NB4 (cell line): ENCODE results near the gene GALNT10.

Source experiments
- DNase-seq: peaks from one replicate; pipeline ENCODE4 v3.0.0; 2010; ENCODE audit warnings: low read depth
- H3K4me3 ChIP-seq: one replicate; pipeline ENCODE4 v1.5.1; 2011; ENCODE audit warnings: mild to moderate bottlenecking, low read depth, low read length, moderate library complexity
- MYC ChIP-seq: IDR thresholded peaks from 2 replicates; pipeline ENCODE4 v1.6.1; 2011; ENCODE audit warnings: low read depth, low read length
- POLR2A ChIP-seq: IDR thresholded peaks from 2 replicates; pipeline ENCODE4 v1.6.1; 2011; ENCODE audit warnings: mild to moderate bottlenecking; ENCODE audit not compliant: insufficient read length; ENCODE audit errors: extremely low read depth
- TF ChIP-seq, protein P1 (sequence below): IDR thresholded peaks from 2 replicates; pipeline ENCODE4 v1.6.1; 2011; ENCODE audit warnings: low read depth, low read length
- TF ChIP-seq, protein P2 (sequence below): IDR thresholded peaks from one replicate; pipeline ENCODE4 v1.5.1; 2012; ENCODE audit warnings: low read depth, low read length

The GALNT10 gene

DNA sequence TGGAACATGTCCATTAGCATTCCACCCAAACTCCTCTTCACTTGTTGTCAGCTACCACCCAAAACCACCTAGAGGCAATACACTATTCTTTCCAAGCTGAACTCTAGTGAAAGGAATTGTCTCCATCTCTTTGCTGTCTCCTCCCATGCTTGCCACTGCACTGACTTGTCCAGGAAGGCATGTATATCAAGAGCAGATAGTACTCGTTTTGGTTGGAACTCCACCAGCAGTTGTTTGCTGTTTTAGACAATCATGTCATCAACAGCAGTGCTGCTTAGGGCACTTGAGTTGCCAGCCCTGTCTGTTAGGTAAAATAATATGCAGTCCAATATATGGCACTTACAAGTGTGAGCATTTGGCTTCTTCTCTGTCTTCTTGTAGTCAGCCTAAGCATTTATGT is 175.3 kb downstream of the GALNT10 start:
- TF ChIP-seq, protein P1, sequence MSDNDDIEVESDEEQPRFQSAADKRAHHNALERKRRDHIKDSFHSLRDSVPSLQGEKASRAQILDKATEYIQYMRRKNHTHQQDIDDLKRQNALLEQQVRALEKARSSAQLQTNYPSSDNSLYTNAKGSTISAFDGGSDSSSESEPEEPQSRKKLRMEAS, result no peak
- TF ChIP-seq, protein P2, sequence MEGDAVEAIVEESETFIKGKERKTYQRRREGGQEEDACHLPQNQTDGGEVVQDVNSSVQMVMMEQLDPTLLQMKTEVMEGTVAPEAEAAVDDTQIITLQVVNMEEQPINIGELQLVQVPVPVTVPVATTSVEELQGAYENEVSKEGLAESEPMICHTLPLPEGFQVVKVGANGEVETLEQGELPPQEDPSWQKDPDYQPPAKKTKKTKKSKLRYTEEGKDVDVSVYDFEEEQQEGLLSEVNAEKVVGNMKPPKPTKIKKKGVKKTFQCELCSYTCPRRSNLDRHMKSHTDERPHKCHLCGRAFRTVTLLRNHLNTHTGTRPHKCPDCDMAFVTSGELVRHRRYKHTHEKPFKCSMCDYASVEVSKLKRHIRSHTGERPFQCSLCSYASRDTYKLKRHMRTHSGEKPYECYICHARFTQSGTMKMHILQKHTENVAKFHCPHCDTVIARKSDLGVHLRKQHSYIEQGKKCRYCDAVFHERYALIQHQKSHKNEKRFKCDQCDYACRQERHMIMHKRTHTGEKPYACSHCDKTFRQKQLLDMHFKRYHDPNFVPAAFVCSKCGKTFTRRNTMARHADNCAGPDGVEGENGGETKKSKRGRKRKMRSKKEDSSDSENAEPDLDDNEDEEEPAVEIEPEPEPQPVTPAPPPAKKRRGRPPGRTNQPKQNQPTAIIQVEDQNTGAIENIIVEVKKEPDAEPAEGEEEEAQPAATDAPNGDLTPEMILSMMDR, result no peak
- TF ChIP-seq POLR2A (no peak), MYC (no peak)
- DNase-seq, result no peak
- no peak overlapping the region for H3K4me3 ChIP-seq

DNA sequence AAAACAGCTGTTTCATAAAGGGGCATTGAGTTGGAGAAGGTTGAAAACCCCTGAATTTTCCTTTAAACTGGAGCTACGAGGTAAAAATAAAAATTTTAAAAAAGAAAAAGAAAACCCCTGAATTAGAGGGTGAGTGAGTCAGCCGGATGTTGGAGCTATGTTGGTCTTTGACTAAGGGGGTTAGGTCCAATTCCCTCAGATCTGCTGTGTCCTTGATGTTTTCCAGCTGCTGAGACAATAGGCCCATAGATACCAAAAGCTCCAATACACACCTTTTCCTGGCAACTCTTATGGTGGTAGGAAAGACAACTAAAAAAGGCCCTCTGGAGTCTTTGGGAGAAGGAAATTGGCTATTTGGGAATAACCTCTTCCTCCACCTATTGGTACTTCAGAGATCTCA is 175.8 kb downstream of the GALNT10 start:
- H3K4me3 ChIP-seq, result no peak overlapping the region
- TF ChIP-seq MYC, result no peak
- no peak for TF ChIP-seq POLR2A
- TF ChIP-seq, protein P2, result no peak
- TF ChIP-seq, protein P1, result no peak
- no peak for DNase-seq

DNA sequence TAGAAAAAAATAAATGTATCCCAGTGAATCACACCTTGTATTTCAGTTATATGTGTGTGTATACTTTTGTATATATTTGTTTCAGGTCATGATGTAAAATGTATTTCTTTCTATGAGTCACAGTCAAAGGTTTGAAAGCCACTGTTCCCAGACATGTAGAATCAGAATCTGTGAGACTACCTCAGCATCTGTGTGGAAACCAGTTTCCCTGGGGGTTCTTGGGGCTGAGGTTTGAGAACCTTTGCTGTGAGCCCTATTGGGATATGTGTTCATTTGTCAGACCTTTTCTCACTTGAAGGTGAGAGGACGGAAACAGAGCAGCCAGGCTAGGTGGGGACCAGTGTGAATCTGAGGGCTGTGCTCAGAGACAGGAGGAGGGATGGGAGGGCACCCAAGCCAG is 176.6 kb downstream of the GALNT10 start:
- H3K4me3 ChIP-seq, result no peak overlapping the region
- no peak for TF ChIP-seq MYC
- TF ChIP-seq, protein P1, result no peak
- TF ChIP-seq POLR2A, result no peak
- TF ChIP-seq, protein P2, result no peak
- DNase-seq, result no peak

DNA sequence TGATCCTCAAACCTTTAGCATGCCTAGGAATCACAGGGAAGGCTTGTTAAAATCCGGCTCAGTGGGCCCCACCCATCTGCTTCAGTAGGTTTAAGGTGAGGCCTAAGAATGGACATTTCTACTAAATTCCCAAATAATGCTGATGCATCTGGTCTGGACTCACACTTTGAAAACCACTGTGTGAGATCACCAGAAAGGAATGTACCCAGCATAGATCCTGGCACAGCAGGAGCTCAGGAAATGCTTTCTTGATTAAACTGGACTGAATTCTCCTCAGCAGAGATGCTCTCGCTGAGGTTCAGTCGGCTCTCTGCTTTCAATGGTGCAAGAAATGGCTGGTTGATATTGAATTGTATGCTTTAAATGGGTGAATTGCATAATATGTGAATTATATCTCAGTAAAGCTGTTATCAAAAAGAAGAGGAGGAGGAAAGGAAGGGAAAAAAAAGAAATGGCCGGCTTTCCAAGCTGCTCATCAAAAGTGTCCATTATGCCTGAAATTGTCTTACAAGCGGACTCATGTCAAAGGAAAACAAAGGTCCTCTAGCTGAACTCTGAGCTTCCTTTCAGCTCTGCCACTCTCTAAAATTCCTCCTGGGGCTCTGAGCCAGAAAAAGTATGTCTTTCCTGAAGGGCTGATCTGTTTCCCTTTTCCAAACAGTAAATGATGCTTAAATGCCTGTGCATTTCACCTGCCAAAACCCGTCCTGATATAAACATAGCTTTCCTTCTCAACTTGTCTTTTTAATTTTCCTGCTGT is 177.7 kb downstream of the GALNT10 start:
- no peak for TF ChIP-seq MYC
- TF ChIP-seq, protein P1, result no peak
- TF ChIP-seq, protein P2, result no peak
- no peak for TF ChIP-seq POLR2A
- no peak overlapping the region for H3K4me3 ChIP-seq
- no peak for DNase-seq

DNA sequence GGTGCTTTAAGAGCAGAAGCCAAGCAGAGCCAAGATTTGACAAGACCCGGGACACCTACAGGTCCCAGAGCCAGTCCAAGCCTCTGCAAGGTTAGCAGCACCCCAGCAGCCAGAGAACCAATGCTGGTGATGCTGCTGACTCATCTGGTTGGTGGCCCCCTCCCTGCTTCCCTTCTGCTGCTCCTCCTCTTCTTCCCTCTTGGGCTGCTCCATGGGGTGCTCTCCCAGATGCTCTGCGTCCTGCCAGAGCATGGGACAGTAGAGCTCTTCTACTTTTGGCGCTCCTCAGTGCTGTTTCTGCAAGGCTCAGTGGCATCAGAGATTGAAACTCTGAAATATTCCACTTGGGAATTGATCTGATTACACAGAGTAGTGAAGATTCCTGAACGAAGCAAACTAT is 179.1 kb downstream of the GALNT10 start:
- TF ChIP-seq, protein P1, result no peak
- TF ChIP-seq MYC (no peak), POLR2A (no peak)
- TF ChIP-seq, protein P2, result no peak
- no peak overlapping the region for H3K4me3 ChIP-seq
- DNase-seq, result no peak
